HG03520 (cell line): ENCODE measurements around the gene GASK1B.

Experiments used
- ATAC-seq: cut with Tn5 transposase; IDR thresholded peaks from one replicate; pipeline ENCODE4 v1.9.1; 2021; ENCODE audit warnings: mild to moderate bottlenecking, moderate library complexity; ENCODE audit not compliant: unreplicated experiment

GASK1B gene

DNA sequence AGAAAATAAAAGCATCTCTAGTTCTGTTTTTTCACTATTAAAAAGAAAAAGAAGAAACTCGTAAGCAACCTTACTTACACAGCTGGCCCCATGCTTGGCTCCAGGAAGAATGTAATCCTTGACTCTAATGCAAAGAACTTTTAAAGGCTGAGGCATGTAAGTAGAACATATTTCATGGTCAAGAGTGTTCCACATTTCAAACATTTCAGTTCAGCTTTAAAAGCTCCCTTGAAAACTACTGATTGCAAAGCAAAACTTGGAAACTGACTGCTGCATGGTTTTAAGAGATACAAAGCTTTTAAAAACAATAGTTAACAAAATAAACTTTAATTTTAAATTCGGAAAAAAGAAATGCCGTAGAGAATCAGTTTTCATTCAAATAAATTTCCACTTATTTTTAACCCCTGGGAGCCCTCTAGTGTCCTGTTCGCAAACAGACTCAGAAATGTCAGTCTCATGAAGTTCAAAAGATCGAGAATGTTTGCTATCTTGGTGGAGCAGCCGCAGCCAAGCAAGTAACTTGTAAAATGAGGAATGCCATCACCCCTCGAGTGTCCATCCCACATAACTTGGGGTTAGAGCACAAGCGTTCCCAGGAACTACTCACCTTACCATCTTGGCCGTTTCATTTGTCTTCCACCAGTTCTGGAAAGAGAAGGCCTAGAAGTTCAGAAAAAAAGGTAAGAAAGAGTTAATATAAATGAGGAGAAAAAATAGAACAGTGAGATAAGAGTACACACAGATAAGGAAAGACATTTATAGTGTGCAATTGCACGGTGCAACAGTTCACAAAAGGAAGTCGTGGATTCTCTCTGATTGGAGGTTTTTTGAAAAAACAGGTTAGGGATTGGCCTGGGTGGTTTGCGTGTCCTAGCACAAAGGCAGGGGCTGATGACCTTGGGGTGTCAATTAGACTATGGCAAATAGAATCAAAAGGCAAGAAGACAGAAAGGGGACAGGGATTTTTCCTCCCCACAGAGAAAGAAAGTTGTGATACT, at the start of gene GASK1B:
Gene GASK1B, minus strand, starts transcription at position 765 of the 998 bp plus-strand sequence. CDS start 1,650 bp downstream, outside the sequence.
- ATAC-seq: peak; percentile 53

DNA sequence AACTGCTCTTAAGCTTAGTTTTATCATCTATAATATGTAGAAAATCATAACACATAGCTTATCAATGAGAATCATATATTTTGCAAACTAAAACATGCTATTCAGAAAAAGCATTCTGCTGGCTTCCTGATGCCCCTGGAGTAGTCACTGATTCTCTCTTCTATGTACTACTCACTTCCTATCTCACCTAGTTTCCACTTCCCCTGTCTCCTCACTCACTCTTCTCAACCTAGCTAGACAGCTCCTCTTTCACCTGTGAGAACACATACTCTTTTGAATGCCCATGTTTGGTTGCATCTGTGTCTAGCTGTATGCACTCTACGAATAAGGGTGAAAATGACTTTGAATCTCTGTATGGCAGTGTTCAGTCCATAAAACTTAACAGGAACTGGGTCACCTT, 46.8 kb upstream of the GASK1B start:
- ATAC-seq: no peak

DNA sequence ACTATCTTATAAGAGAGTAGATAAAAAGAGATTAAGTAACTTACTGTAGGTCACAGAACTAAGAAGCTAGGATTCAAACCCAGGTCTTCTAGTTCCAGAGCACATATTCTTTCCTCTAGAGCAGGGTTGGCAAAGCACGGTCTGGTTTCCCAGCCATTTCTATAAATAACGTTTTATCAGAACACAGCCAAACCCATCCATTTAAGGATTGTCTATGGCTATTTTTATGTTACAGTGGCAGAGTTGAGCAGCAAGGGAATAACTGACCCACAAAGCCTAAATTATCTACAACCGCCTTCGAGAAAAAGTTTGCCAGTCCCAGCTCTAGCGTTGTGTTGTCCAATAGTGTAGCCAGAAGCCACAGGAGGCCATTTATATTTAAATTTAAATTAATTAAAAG, 44.9 kb upstream of the GASK1B start:
- no peak for ATAC-seq

DNA sequence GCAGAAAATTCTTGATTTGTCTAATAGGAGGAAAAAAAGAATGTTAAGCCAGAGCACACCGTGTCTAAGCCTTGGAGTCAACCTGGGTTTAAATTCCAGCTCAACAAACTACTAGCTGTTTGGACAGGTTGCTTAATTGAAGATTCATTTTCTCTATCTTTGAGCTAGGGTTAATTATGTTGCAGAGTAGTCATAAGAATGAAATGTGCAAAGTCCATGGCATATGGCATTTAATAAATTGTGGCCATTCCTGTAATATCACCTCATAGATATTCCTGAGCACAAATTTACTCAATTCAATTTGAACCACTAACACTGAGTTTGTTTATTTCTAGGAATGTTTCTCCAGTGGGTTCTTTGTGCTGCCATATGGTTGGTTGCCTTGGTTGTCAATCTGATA, 42.0 kb upstream of the GASK1B start:
- no peak for ATAC-seq

DNA sequence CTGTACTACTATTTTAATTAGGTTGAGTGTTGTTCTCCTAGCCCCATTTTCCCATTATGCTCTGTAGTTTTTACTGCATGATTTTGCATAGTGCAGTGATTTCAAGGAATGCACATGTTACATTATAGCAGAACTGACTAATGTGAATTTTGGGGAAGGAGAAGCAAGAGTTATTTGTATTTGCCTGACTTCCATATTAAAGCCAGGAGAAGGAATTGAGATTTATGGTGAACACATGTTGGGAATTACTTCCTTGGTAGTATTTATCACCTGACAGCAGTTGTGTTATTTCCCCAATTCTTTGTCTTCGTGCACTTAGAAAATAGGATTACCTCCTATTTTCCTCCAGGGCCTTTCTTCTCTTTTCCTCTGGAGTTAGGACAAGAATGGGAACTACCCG, 40.6 kb upstream of the GASK1B start:
- no peak for ATAC-seq

DNA sequence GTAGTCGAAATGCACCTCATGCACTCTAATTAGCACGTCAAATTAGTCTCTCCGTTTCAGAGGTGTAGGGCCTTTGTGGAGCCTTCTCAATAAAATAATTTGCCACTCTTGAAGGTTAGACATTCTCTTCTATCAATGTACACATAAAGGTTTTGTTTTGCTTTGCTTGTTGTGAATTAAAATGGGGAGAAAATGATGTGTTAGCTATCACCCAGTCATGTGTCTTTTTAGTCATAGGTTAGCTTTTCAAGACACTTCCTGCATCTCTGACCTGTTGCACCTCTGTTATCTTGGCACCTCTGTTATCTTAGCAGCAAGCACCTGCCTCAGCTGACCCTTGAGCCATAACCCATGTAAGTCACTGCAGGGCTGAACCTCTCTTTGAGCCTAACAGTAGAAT, 38.4 kb upstream of the GASK1B start:
- ATAC-seq: no peak

DNA sequence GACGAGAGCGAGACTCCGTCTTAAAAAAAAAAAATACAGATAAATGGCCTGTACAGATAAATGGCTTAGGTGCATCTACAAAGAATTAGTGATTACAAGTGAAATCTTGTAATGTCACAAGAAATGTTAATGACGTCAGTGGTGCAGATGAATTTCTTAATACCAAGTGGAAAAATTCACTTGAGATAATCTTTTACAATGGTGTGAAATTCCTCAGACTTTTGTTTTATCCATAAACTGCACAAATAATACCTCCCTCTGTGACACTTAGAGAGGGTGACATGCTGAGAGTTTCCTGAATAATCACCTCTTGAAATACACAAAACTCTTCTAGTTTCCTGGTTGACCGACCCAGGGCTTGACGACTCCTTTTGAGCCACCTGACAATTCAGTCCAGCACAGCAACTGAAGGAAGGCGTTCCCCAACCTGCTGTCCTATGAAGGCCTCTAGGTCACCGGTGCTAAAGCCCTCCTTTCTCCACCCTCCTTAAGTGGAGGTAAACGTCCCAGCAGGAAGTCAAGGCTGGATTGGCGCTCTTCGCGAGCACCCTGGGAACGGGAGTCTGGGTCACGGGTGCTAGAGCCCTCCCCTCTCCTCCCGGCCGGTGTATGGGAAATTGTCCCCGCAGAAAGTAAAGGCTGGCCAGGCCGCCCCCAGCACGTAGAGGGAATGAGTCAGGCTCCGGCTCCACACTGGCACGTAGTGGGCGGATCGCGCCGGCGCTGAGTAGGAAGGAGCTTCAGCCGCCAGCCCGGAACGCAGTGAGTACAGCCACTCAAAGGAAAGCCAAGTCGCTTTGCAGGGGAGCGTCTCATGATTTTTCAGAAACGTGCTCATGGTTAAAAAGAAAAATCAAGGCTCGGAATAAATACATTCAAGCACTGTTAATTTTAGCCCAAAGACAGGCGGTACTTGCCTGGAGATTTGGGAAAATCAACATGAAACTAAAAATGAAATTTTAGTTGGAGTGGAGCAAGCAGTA, 37.3 kb upstream of the GASK1B start, which contains the start of gene TMEM144:
Gene TMEM144, plus strand, starts transcription at position 662 of the 983 bp plus-strand sequence. CDS start 2,182 bp downstream, outside the sequence.
- peak; percentile 86 for ATAC-seq

DNA sequence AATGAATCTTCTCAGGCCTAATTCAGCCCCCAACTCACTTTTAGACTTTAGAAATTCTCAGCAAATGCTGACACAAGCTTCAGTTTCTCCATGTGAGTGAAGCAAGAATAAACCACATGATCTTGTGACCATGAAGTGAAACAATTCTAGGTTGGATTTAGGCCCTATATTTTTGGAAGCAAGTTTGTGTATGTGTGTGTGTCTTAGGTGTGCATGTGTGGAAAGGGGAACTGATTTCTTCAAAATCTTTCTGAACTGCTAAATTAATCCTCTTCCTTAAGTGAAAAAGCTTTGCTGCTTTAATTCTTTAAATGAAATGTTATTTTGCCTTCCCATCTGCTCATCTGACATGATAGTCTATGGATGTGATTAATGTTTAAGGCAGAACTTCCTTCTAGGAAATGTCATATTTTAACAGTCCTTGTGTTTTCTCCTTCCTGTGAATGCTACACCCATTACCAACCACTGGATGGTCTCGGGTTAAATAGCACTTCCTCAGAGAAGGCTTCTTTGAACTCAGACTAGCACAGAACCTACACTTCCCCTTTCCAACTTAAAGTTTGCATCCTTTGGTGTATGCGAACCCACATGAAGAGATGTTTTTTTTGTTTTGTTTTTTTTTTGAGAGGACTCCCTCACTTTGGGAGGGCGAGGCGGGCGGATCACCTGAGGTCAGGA, 36.3 kb upstream of the GASK1B start:
- peak; percentile 55 for ATAC-seq

DNA sequence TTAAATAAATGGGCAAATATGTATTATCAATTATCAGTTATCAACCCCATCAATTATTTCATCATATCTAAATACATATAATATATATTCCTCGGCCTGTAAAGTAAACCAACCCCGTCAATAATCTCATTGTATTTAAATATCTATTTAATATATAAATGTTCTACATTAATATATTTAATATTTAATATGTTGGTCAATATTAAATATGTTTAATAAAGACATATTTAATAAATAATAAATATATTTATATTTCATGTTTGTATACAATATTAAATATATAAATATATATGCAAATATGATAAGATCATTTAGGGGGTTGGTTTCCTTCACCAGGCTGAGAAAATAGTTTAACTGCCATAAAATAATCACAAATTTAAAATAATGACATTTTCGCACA, 31.1 kb upstream of the GASK1B start:
- no peak for ATAC-seq

DNA sequence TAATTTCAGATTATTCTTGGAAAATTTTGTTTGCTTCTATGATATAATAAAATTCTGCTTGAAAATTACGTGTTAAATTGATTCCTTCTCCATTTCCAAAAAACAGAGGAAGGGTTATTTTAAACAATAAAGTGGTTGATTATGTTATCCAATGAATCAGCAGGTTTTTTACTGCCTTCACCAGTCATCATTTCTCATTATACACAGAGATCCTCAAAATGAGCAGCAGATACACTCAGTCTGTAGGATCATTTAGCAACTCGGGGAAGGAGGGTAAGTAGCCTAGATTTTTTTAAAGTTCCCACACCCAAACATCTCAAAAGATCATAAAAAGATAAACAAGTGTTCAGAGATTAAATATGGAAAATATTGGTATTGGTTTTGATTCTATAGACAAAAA, 30.6 kb upstream of the GASK1B start:
- no peak for ATAC-seq

DNA sequence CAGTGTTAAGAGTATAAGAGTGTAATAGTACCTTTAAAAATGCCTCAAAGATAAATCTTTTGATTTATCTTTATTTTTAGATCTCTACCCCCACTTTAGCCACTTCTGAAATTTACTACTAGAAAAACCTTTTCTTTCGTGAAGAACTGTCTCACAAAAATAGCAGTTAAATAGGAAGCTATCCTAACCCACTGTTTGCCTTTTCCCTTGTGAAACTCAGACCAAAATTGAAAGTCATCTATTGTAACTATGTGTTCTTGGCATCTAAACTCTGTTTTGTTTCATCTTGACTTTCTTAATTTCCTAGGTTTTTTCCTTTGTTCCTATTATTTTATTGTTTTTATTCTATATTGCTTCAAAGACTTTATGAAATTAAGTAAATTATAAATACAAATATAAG, 29.7 kb upstream of the GASK1B start:
- ATAC-seq: no peak

DNA sequence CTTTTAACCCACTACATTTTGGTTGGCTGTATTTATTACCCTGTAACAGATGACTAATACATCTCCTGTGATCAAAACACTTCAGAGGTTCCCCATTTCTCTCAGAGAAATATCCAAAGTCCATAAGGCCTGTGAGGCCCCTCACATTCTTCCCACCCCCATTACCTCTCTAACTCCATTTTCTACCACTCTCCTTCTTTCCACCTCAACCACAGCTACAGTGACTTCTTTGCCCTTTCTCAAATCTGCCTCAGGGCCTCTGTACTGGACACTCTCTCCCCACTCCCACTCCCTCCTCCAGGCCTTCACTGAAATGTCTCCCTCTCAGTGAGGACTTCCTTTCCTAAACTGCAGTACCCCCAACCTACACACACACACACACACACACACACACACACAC, 29.1 kb upstream of the GASK1B start:
- ATAC-seq: no peak

DNA sequence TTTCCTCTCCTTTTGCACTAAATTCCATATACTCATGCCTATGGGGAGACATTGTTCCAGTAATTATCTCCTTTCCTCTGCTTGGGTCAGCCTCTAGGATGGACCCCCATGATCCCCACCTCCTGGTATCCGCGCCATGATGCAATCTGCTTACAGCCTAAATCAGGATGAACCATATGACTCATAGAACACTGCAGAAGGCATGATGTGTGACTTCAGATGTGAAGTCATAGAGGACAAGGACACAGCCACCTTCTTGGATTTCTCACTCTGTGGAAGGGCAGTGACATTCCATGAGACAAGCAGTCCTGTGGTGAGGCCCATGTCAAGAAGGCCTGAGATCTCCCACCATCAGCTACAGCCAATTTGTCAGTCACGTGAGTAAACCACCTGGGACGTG, 28.5 kb upstream of the GASK1B start:
- ATAC-seq: no peak

DNA sequence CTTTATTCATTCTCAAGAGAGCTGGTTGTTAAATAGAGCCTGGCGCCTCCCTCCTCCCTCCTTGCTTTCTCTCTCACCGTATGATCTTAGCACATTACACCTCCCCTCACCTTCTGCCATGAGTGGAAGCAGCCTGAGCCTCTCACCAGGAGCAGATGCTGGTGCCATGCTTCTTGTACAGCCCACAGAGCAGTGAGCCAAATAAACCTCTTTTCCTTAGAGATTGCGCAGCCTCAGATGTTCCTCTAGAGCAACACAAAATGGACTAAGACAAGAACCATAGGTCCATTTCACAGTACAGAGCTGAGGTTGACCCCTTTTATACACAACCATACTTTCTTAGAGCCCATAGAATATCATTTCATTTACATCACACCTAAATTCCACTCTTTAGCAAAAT, 27.4 kb upstream of the GASK1B start:
- no peak for ATAC-seq

DNA sequence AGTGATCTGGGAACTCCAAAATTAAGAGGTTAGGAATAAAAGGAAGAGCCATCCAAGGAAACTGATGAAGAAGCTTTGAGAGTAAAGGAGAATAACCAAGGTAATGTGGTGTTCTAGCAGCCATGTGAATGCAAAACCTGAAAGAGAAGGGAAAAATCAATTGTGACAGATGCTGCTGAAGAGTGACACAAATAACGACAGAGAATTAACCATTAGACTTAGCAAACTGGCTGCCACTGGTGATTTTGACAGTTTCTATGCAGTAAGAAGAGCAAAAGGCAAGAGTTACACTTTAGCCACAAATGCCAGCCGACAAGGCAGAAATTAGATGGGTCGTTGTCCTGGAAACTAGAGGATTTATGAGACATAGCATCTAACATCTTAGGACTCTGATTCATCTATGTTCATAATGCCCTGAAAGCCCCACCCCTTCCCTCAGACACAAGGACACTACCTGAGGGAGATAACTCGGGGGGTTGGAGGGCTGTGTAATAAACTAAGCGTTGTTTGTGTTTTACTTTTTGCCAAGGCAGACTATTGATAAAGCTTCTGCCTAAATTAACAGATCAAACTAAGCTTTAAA, 24.5 kb upstream of the GASK1B start:
- no peak for ATAC-seq

DNA sequence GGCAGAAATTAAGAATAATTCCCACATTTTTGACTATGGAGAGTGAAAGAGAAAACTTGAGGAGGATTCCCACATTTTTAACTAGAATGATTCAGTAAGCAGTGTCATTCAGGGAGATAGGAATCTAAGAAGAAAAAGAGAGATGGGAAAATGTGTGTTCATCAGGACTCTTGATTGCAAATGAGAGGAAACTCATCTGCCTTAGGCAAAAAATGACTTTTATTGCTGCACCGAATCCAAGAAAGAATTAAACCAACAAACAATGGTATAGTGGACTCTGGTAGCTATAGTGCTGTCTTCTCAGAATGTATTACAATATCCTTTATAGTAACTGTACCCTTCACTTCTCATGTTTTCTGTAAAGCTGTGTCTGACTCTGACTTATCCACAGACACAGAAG, 22.5 kb upstream of the GASK1B start:
- no peak for ATAC-seq

DNA sequence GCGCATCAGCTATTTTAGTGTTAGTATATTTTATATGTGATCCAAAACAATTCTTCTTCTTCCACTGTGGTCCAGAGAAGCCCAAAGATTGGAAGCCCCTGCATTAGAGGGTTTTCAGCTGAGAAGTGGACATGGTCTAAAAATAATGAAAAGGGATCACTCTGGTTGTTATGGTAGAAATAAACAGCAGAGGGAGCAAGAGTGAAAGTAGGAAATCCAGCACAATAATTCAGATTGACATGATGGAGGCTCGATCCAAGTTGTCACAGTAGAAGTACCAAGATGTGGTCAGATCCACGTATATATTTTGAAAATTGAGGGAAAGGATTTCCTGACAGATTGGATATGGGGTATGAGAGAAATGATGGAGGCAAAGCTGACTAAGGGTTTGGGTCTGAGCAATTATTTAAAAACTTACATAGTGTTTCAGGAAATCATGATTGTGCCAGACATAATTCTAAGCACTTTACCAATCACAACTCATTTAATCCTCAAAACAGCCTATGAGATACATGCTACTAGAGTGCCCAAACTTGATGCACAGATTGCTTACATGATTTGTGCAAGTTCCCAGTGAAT, 20.4 kb upstream of the GASK1B start:
- ATAC-seq: peak; percentile 57

DNA sequence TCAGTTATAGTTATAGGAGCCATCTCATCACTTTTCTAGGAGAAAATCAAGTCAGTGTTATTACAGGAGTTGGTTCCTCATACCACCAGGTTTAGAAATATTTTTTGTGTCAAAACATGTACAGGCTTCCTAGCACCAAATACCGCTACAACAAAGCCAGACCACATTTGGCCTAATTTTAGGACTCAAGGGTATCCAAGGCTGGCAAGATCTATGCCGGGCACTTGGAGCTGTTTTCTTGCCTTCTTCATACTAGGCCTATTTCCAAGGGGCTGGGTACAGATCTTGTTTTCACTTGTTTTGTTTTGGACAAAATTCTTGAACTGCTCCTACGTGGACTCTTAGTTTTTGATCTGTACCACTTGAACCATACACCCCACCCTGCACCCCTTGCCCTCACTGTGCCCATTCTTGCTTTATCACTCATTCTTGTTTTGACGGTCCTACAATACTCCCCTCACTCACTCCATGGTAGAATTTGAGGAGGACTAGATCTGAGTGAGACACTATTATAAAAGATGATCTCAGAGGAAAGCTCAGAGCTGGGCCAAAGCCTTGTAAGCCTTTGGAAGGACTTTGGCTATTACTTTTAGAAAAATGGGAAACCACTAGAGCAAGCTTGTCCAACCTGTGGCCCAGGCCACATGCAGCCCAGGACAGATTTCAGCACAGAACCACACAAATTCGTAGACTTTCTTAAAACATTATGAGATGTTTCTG, 19.8 kb upstream of the GASK1B start:
- ATAC-seq: no peak

DNA sequence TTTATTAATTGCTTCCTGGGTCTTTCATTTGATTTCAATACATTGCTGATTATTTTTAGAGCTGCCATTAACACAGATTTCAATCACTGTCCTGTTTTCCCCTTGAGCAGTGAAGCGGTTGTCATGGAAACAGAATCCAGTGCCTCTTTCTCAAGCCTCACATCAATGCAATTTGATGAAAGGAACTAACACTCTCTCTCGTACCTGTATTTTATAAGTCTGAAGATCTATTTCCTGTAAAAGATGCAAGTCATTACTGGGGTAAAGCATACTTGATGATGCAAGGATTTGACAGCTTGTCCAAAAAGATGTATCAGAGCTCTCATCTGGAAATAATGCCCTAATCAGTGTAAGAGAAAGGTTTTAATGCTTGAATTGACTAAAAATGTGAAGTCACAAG, 17.9 kb upstream of the GASK1B start:
- ATAC-seq: no peak
